HEK293 (cell line): Measurements from ENCODE around the gene KNOP1.

Experiments used
- CTCF ChIA-PET: fragments of 350-600 bp; formaldehyde crosslinking; extraction: SDS; loops from one replicate; lab custom pipeline; 2021; ENCODE audit warnings: antibody characterized with exemption; lab: Yijun Ruan, JAX
- POLR2A ChIA-PET: fragments of 300-600 bp; formaldehyde crosslinking; extraction: SDS; loops from one replicate; lab custom pipeline; 2020; ENCODE audit warnings: antibody characterized with exemption, inconsistent platforms; lab: Yijun Ruan, JAX
- H3K27ac ChIP-seq: fragments of 200-500 bp; sonication (Bioruptor generic); 2 replicates; pipeline ENCODE4 v1.5.1; 2014; ENCODE audit warnings: low read depth, low read length, control low read depth, inconsistent platforms; ENCODE audit errors: extremely low read depth
- H3K36me3 ChIP-seq, 2 experiments: fragments of 200-500 bp in 1 of 2; sonication (Bioruptor generic) in 1 of 2; 1 replicate in 1 of 2; 2 replicates in 1 of 2; pipeline ENCODE4 v1.5.1; 2014 to 2017; ENCODE audit warnings: inconsistent platforms in 2 of 2, low read length in 2 of 2; ENCODE audit not compliant: control insufficient read depth in 2 of 2, insufficient read depth in 1 of 2
- H3K4me1 ChIP-seq: fragments of 200-500 bp; sonication (Bioruptor generic); 2 replicates; pipeline ENCODE4 v1.5.1; 2014; ENCODE audit warnings: mild to moderate bottlenecking, low read length, inconsistent platforms; ENCODE audit not compliant: control insufficient read depth, insufficient read depth
- H3K4me3 ChIP-seq: 2 replicates; pipeline ENCODE4 v1.5.1; 2011; ENCODE audit warnings: low read depth, mild to moderate bottlenecking, control low read depth, low read length, moderate library complexity
- H3K9me3 ChIP-seq: fragments of 200-500 bp; sonication (Bioruptor generic); 2 replicates; pipeline ENCODE4 v1.5.1; 2014; ENCODE audit warnings: low read depth, low read length, inconsistent platforms; ENCODE audit not compliant: control insufficient read depth, insufficient read depth
- EGR2 ChIP-seq: fragments of 450-650 bp; formaldehyde crosslinking; IDR thresholded peaks from 2 replicates; pipeline ENCODE4 v1.5.1; 2016; ENCODE audit warnings: low read depth, missing biosample characterization, missing genetic modification characterization
- KLF1 ChIP-seq: fragments of 450-650 bp; formaldehyde crosslinking; IDR thresholded peaks from 2 replicates; pipeline ENCODE4 v1.5.1; 2016; ENCODE audit warnings: missing biosample characterization, missing genetic modification characterization
- MEIS1 ChIP-seq: sonication (generic); formaldehyde crosslinking; IDR thresholded peaks from 2 replicates; pipeline ENCODE4 v1.8.1; 2022; ENCODE audit warnings: missing genetic modification reagents, mild to moderate bottlenecking, borderline replicate concordance
- SCRT1 ChIP-seq: fragments of 450-650 bp; formaldehyde crosslinking; IDR thresholded peaks from 2 replicates; pipeline ENCODE4 v1.5.1; 2016; ENCODE audit warnings: missing biosample characterization, missing genetic modification characterization, borderline replicate concordance
- SP2 ChIP-seq: fragments of 450-650 bp; formaldehyde crosslinking; IDR thresholded peaks from 2 replicates; pipeline ENCODE4 v1.5.1; 2016; ENCODE audit warnings: missing biosample characterization, missing genetic modification characterization
- ZFP69B ChIP-seq: fragments of 450-650 bp; formaldehyde crosslinking; IDR thresholded peaks from 2 replicates; pipeline ENCODE4 v1.5.1; 2016; ENCODE audit warnings: missing biosample characterization, missing genetic modification characterization
- ZNF221 ChIP-seq: fragments of 450-650 bp; formaldehyde crosslinking; IDR thresholded peaks from 2 replicates; pipeline ENCODE4 v1.5.1; 2017; ENCODE audit warnings: missing biosample characterization, missing genetic modification characterization, borderline replicate concordance
- ZNF24 ChIP-seq: fragments of 450-650 bp; formaldehyde crosslinking; IDR thresholded peaks from 2 replicates; pipeline ENCODE4 v1.5.1; 2016; ENCODE audit warnings: missing biosample characterization, missing genetic modification characterization
- ZNF274 ChIP-seq, 2 experiments: fragments of 200-500 bp in 1 of 2; fragments of 450-650 bp in 1 of 2; sonication (Bioruptor generic) in 1 of 2; formaldehyde crosslinking in 1 of 2; IDR thresholded peaks; 2 replicates each; pipeline versions ENCODE4 v1.5.1 to v1.6.1; 2014 to 2016; ENCODE audit warnings: borderline replicate concordance in 1 of 2, inconsistent platforms in 1 of 2, low read length in 1 of 2, missing biosample characterization in 1 of 2, missing genetic modification characterization in 1 of 2
- ZNF350 ChIP-seq: fragments of 450-650 bp; formaldehyde crosslinking; IDR thresholded peaks from 2 replicates; pipeline ENCODE4 v1.5.0; 2017; ENCODE audit warnings: missing biosample characterization, mild to moderate bottlenecking, missing genetic modification characterization
- ZNF521 ChIP-seq: fragments of 450-650 bp; formaldehyde crosslinking; IDR thresholded peaks from 2 replicates; pipeline ENCODE4 v1.5.1; 2017; ENCODE audit warnings: missing biosample characterization, mild to moderate bottlenecking, missing genetic modification characterization
- ZNF585B ChIP-seq: fragments of 450-650 bp; formaldehyde crosslinking; IDR thresholded peaks from 2 replicates; pipeline ENCODE4 v1.5.1; 2016; ENCODE audit warnings: missing biosample characterization, missing genetic modification characterization
- ZNF670 ChIP-seq: fragments of 450-650 bp; formaldehyde crosslinking; IDR thresholded peaks from 2 replicates; pipeline ENCODE4 v1.5.1; 2016; ENCODE audit warnings: missing biosample characterization, missing genetic modification characterization, low read depth
- ZNF785 ChIP-seq: fragments of 450-650 bp; formaldehyde crosslinking; IDR thresholded peaks from 2 replicates; pipeline ENCODE4 v1.5.1; 2016; ENCODE audit warnings: missing biosample characterization, missing genetic modification characterization
- ZNF792 ChIP-seq: fragments of 450-650 bp; formaldehyde crosslinking; IDR thresholded peaks from 2 replicates; pipeline ENCODE4 v1.5.1; 2016; ENCODE audit warnings: missing biosample characterization, missing genetic modification characterization
- ZNF843 ChIP-seq: fragments of 450-650 bp; formaldehyde crosslinking; IDR thresholded peaks from 2 replicates; pipeline ENCODE4 v1.5.1; 2016; ENCODE audit warnings: missing biosample characterization, missing genetic modification characterization
- TF ChIP-seq, protein P1 (sequence below): fragments of 450-650 bp; IDR thresholded peaks from 2 replicates; pipeline ENCODE4 v1.5.1; 2018; ENCODE audit warnings: missing biosample characterization, missing genetic modification characterization
- TF ChIP-seq, protein P2 (sequence below): fragments of 450-650 bp; formaldehyde crosslinking; IDR thresholded peaks from 2 replicates; pipeline ENCODE4 v1.5.1; 2017; ENCODE audit warnings: missing biosample characterization, missing genetic modification characterization

The KNOP1 gene

DNA sequence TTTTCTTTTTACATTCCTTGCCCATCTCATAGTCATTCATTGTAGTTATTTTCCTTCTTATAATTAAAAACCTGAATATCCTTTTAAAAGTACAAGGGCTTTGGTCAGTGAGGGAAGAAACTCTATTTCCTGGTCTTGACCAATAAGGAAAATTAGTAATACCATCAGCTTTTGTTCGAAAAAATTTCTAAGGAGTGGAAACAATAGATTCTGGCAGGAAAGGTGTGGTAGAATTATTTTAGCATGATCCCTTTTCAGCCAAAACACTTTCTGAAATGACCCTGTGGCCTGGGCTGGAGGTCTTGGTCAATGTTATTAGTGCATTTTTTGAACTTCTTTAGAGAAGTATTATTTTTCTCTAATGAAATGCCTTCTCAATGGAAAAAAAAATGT, 36.6 kb upstream of the KNOP1 start:
- no peak for TF ChIP-seq ZNF585B (tag by site-specific recombination)
- no peak for TF ChIP-seq ZNF274 (IDR thresholded peaks at IDR 0.05; ENCODE audit: low read length)
- TF ChIP-seq ZNF274 (tag by site-specific recombination; IDR thresholded peaks at IDR 0.05; ENCODE audit: borderline replicate concordance) = no peak
- TF ChIP-seq, protein P1, sequence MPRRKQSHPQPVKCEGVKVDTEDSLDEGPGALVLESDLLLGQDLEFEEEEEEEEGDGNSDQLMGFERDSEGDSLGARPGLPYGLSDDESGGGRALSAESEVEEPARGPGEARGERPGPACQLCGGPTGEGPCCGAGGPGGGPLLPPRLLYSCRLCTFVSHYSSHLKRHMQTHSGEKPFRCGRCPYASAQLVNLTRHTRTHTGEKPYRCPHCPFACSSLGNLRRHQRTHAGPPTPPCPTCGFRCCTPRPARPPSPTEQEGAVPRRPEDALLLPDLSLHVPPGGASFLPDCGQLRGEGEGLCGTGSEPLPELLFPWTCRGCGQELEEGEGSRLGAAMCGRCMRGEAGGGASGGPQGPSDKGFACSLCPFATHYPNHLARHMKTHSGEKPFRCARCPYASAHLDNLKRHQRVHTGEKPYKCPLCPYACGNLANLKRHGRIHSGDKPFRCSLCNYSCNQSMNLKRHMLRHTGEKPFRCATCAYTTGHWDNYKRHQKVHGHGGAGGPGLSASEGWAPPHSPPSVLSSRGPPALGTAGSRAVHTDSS = no peak
- no peak for TF ChIP-seq ZFP69B (tag by site-specific recombination)
- no peak for TF ChIP-seq MEIS1 (CRISPR knock-in tag)
- TF ChIP-seq ZNF350 = no peak
- TF ChIP-seq, all 188 proteins: peak for 0
- no peaks in the 10 kb centered on the region for H3K36me3 ChIP-seq
- no peak overlapping the region for H3K27ac ChIP-seq
- CTCF ChIA-PET = interaction anchor here (1.0 kb wide), 1 partner anchor 134 kb away, joined by 4 read pairs; no protein-coding TSS in a partner anchor
- POLR2A ChIA-PET = no interaction called here
- H3K4me1 ChIP-seq = no peaks in the 10 kb centered on the region
- H3K9me3 ChIP-seq = no peaks in the 10 kb centered on the region
- H3K4me3 ChIP-seq = no peak overlapping the region

DNA sequence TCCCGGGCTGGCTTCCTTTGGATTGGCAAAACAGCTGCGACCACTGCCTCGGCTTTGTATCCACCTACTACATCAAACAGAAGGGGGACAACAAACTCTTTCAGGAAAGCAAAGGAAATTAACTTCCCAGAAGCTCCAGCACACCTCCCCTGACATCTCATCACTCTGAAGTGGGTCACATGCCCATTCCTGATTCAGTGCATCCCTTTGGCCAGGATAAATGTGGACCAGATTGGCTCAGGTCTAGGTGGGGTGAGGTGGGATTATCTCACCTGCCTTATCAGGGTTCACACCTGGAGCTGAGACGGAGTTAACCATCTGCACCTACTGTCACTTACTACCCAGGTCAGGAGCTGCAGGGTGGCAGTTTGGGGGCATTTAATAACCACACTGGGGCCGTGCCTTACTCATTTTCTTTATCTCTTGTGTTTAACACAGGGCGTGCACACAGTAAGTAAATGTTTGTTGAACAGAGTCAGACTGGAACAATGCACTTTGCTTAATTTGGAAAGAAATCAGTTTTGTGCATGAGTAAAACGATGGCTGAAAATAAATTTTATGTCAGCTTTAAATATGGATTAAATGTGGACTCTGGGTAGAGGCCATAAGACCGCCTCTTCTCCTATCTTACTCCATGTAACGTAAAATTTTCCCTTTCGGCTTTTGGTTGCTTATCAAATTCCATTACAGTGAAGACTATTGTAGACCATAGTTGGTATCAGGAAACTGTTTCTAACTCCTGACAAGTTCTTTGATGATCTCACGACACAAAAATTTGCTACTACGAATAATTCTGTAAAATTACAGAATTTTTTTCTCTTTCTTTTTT, 36.0 kb upstream of the KNOP1 start:
- ChIA-PET POLR2A (no interaction called here), CTCF (interaction anchor here (1.0 kb wide), 1 partner anchor 134 kb away, joined by 4 read pairs; no protein-coding TSS in a partner anchor)
- no peaks in the 10 kb centered on the region for H3K36me3 ChIP-seq
- no peak overlapping the region for H3K27ac ChIP-seq
- H3K9me3 ChIP-seq = no peaks in the 10 kb centered on the region
- no peaks in the 10 kb centered on the region for H3K4me1 ChIP-seq
- no peak overlapping the region for H3K4me3 ChIP-seq
- TF ChIP-seq KLF1 (tag by site-specific recombination) (0 out of 2 replicates have a peak, but pooled peaks have one; percentile 21), ZNF785 (tag by site-specific recombination) (no peak)

DNA sequence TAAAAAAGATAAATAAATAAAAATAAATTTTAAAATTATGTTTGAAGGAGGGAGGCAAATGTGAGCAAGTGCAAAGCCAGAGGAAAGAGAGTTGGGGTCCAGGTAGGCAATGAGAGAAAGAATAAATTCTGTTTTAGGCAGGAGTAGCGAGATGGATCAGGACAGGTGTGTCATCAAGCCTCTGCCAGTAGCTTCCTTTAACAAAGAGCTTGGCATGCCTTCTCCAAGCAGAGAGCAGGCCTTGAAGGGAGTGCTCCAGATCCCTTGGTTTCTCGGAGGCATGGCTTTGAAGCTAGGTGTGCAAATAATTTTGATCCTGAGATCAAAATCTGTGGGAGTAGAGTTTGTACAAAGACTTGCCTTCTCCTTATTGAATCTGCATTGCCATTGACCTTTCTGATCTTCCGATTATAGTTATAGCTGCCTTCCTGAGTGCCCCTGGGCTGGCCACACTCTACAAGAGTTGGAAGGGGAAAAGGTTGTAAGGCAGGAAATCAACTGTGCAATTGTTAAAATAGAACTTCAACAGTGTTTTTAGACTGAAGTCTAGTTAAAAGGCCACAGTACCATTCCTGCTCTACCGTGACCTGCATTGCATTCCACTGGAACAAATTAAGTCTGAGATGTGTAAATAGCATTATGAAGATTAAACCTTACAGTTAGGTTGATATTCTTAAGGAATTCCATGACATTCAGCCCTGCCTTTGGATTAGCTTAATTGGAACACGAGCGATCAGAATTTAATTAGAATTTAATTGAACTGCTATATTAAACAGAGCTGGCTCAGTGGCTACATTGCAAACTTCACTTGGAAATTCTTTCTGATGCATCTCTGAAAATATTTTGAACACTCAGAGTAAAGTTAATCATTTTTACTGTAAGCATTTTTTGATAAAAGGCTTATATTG, 33.7 kb upstream of the KNOP1 start:
- no peak overlapping the region for H3K27ac ChIP-seq
- no peak overlapping the region for H3K4me3 ChIP-seq
- TF ChIP-seq ZNF792 (no peak), ZNF670 (tag by site-specific recombination) (no peak)
- TF ChIP-seq, all 188 proteins: peak for 0
- H3K4me1 ChIP-seq = 0 out of 2 replicates have a peak, but pooled peaks cover 2% of the 10 kb centered on the region
- CTCF ChIA-PET = interaction anchor here (0.6 to 0.7 kb wide), 2 partner anchors 12 to 140 kb away, joined by 3 read pairs; no protein-coding TSS in a partner anchor
- no peaks in the 10 kb centered on the region for H3K9me3 ChIP-seq
- POLR2A ChIA-PET = no interaction called here
- H3K36me3 ChIP-seq = no peaks in the 10 kb centered on the region

DNA sequence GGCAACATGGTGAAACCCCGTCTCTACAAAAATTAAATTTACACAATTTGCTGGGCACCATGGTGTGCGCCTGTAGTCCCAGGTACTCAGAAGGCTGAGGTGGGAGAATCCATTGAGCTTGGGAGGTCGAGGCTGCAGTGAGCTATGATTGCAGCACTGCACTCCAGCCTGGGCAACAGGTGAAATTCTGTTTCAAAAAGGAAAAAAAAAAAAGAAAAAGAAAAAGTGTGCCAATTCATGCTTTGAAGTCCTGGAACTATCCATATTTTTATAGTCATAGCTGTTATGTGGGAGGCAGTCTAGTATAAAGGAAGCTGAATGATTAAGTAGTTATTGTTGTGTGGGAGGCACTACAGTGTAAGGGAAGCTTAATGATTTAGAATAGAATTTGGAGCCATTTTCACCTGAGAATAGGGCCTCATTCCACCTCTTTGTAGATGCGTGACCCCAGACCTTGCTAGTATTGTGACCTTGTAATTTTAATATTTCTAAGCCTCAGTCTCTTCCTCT, 31.6 kb upstream of the KNOP1 start:
- Histone ChIP-seq H3K27ac (no peak overlapping the region), H3K4me3 (no peak overlapping the region), H3K4me1 (0 out of 2 replicates have a peak, but pooled peaks cover 2% of the 10 kb centered on the region), H3K36me3 (no peaks in the 10 kb centered on the region), H3K9me3 (no peaks in the 10 kb centered on the region)
- POLR2A ChIA-PET = no interaction called here
- CTCF ChIA-PET = no interaction called here
- TF ChIP-seq ZNF843 (tag by site-specific recombination) (no peak), SCRT1 (tag by site-specific recombination) (peak; percentile 67), KLF1 (tag by site-specific recombination) (no peak), EGR2 (tag by site-specific recombination) (0 out of 2 replicates have a peak, but pooled peaks have one; percentile 14), ZNF24 (tag by site-specific recombination) (no peak), SP2 (no peak), ZNF785 (tag by site-specific recombination) (no peak), ZNF521 (tag by site-specific recombination) (no peak), ZNF221 (no peak), ZNF350 (no peak)
- TF ChIP-seq, protein P2, sequence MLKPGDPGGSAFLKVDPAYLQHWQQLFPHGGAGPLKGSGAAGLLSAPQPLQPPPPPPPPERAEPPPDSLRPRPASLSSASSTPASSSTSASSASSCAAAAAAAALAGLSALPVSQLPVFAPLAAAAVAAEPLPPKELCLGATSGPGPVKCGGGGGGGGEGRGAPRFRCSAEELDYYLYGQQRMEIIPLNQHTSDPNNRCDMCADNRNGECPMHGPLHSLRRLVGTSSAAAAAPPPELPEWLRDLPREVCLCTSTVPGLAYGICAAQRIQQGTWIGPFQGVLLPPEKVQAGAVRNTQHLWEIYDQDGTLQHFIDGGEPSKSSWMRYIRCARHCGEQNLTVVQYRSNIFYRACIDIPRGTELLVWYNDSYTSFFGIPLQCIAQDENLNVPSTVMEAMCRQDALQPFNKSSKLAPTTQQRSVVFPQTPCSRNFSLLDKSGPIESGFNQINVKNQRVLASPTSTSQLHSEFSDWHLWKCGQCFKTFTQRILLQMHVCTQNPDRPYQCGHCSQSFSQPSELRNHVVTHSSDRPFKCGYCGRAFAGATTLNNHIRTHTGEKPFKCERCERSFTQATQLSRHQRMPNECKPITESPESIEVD = no peak
